DND-41 (cell line): Measurements from ENCODE around the gene HDLBP.

Source experiments
- ATAC-seq: fragments of 200-7000 bp; cut with Tn5 transposase; 3 replicates; pipeline ENCODE4 v1.9.1; 2021; ENCODE audit warnings: low read depth; ENCODE audit not compliant: insufficient read depth
- DNase-seq: peaks from one replicate; pipeline ENCODE4 v3.0.0-alpha.2; 2020
- H2AFZ ChIP-seq: 2 replicates; pipeline ENCODE4 v1.6.0; 2012; ENCODE audit warnings: low read depth, low read length
- H3K27ac ChIP-seq: 2 replicates; pipeline ENCODE4 v1.5.1; 2012; ENCODE audit warnings: low read length, inconsistent platforms
- H3K27me3 ChIP-seq: fragments of 200-600 bp; sonication (generic); 2 replicates; pipeline ENCODE4 v1.6.0; 2012; ENCODE audit warnings: low read length, mild to moderate bottlenecking, inconsistent platforms; ENCODE audit not compliant: insufficient read depth, poor library complexity
- H3K36me3 ChIP-seq: 2 replicates; pipeline ENCODE4 v1.5.1; 2012; ENCODE audit warnings: low read length, inconsistent platforms; ENCODE audit not compliant: insufficient read depth
- H3K4me1 ChIP-seq: 2 replicates; pipeline ENCODE4 v1.5.1; 2012; ENCODE audit warnings: mild to moderate bottlenecking, low read length; ENCODE audit not compliant: insufficient read depth
- H3K4me2 ChIP-seq: 2 replicates; pipeline ENCODE4 v1.6.0; 2012; ENCODE audit warnings: mild to moderate bottlenecking, moderate library complexity, low read length, inconsistent platforms; ENCODE audit not compliant: insufficient read depth
- H3K4me3 ChIP-seq, 2 experiments: fragments of 200-600 bp in 1 of 2; shearing (Covaris generic) in 1 of 2; 2 replicates each; pipeline ENCODE4 v1.5.1; 2012 to 2016; ENCODE audit warnings: inconsistent platforms in 2 of 2, low read length in 2 of 2, mild to moderate bottlenecking in 2 of 2, low read depth in 1 of 2, moderate library complexity in 1 of 2
- H3K79me2 ChIP-seq: 2 replicates; pipeline ENCODE4 v1.6.0; 2012; ENCODE audit warnings: low read length, inconsistent platforms; ENCODE audit not compliant: insufficient read depth
- H3K9ac ChIP-seq: 2 replicates; pipeline ENCODE4 v1.6.0; 2012; ENCODE audit warnings: low read depth, mild to moderate bottlenecking, inconsistent platforms, low read length, moderate library complexity
- H3K9me3 ChIP-seq: 2 replicates; pipeline ENCODE4 v1.5.1; 2012; ENCODE audit warnings: low read length, moderate library complexity, mild to moderate bottlenecking, inconsistent platforms; ENCODE audit not compliant: insufficient read depth, severe bottlenecking
- H4K20me1 ChIP-seq: 2 replicates; pipeline ENCODE4 v1.6.0; 2012; ENCODE audit warnings: low read length; ENCODE audit not compliant: insufficient read depth
- CTCF ChIP-seq: IDR thresholded peaks from 2 replicates; pipeline ENCODE4 v1.5.1; 2012; ENCODE audit warnings: borderline replicate concordance, low read length, moderate library complexity, mild to moderate bottlenecking; ENCODE audit not compliant: poor library complexity, severe bottlenecking; ENCODE audit errors: extremely low read depth
- EZH2 ChIP-seq: IDR thresholded peaks from 3 replicates; pipeline ENCODE4 v1.6.1; 2012; ENCODE audit warnings: borderline replicate concordance, low read depth, mild to moderate bottlenecking, moderate library complexity, low read length, inconsistent platforms; ENCODE audit not compliant: severe bottlenecking

The HDLBP gene

GRCh38 chr2:241189093-241189855 is 126.2 kb downstream of the HDLBP start:
- no peaks in the 10 kb centered on the region for H4K20me1 ChIP-seq
- no peaks in the 10 kb centered on the region for H3K9me3 ChIP-seq
- DNase-seq (no peak), ATAC-seq (no peak)
- H3K4me2 ChIP-seq = no peak overlapping the region
- TF ChIP-seq EZH2 (no peak), CTCF (no peak)
- H3K4me1 ChIP-seq = no peaks in the 10 kb centered on the region
- H3K27me3 ChIP-seq = no peaks in the 10 kb centered on the region
- no peak overlapping the region for H3K9ac ChIP-seq
- H2AFZ ChIP-seq = no peak overlapping the region
- H3K4me3 ChIP-seq = no peak overlapping the region
- H3K79me2 ChIP-seq = no peaks in the 10 kb centered on the region
- H3K36me3 ChIP-seq = no peaks in the 10 kb centered on the region
- H3K27ac ChIP-seq = no peak overlapping the region

GRCh38 chr2:241188361-241189092 is 126.9 kb downstream of the HDLBP start, which contains the start of gene ANO7:
TSS of gene ANO7 (plus strand) at chr2:241188677. CDS start at chr2:241190064, 1,387 bp downstream.
- no peak within 1 kb of the TSS for H3K4me2 ChIP-seq
- no peaks in the 10 kb centered on the region for H3K27me3 ChIP-seq
- no peak within 1 kb of the TSS for H3K27ac ChIP-seq
- H3K79me2 ChIP-seq = no peaks in the 10 kb centered on the region
- DNase-seq (no peak), ATAC-seq (no peak)
- no peak within 1 kb of the TSS for H3K9ac ChIP-seq
- TF ChIP-seq EZH2 (no peak), CTCF (no peak)
- no peaks in the 10 kb centered on the region for H3K36me3 ChIP-seq
- H3K4me3 ChIP-seq = no peak within 1 kb of the TSS
- H2AFZ ChIP-seq = no peak within 1 kb of the TSS
- no peaks in the 10 kb centered on the region for H3K9me3 ChIP-seq
- H4K20me1 ChIP-seq = no peaks in the 10 kb centered on the region
- no peaks in the 10 kb centered on the region for H3K4me1 ChIP-seq

DNA sequence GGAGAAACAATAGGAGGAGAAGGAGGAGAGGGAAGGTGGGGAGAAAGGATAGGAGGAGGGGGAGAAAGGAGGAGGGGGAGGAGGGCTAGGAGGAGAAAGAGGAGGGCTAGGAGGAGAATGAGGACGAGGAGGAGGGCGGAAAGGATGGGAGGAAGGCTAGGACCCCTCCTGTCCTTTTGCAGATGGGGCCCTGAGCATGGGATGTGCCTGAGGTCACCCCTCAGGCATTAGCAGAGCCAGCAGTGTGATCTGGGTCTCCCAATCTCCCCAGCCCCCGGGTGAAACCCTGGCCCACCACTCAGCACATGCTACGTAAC is 127.6 kb downstream of the HDLBP start:
- DNase-seq (no peak), ATAC-seq (no peak)
- no peak overlapping the region for H3K9ac ChIP-seq
- peaks cover 2% of the 10 kb centered on the region for H3K36me3 ChIP-seq
- TF ChIP-seq CTCF (no peak), EZH2 (no peak)
- H3K9me3 ChIP-seq = no peaks in the 10 kb centered on the region
- H3K79me2 ChIP-seq = no peaks in the 10 kb centered on the region
- no peak overlapping the region for H2AFZ ChIP-seq
- no peaks in the 10 kb centered on the region for H3K27me3 ChIP-seq
- no peak overlapping the region for H3K4me3 ChIP-seq
- H3K4me1 ChIP-seq = no peaks in the 10 kb centered on the region
- H3K4me2 ChIP-seq = no peak overlapping the region
- no peaks in the 10 kb centered on the region for H4K20me1 ChIP-seq
- H3K27ac ChIP-seq = no peak overlapping the region
